ENCODE results near the gene SPEG. TPM values are rescaled to one million over a fixed set of nuclear protein-coding genes. Genes with fewer than 3 reads are reported as not detected.
A peak's percentile ranks its signal among the peaks of the same experiment; 100 is the strongest.

Gene SPEG
- total and polyA plus RNA-seq, 2 of the 13 experiments (the other 11 are each of a cell fraction or from before 2014, with no cell fraction given), result 0.18 to 0.24 TPM

DNA sequence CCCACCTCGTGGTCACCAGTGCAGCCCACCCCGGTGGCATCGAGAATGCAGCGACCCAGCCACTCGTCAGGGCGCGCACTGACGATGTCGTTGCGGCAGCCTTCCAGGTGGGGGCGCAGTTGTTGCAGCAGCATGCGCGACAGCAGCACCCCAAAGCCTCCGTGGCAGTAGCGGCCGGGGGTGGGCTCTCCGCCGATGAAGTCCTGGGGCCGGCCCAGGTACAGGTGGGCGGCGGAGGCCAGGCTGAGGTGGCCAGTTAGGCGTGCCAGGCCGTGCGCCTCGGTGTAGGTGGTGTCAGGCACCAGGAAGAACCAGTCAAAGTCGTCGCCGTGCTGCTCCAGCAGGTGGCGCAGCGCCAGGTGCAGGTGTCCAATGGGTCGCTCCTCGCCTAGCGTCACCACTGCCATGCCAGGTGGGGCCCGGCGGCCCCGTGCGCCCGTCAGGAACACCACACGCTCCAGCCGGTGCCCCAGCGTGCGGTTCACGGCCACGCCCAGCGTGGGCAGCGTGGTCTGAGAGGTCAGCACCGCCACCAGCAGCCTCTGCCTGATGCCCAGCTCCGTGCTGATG lies 107.1 kb downstream of the SPEG start (continued):
- TF ChIP-seq, protein P1, sequence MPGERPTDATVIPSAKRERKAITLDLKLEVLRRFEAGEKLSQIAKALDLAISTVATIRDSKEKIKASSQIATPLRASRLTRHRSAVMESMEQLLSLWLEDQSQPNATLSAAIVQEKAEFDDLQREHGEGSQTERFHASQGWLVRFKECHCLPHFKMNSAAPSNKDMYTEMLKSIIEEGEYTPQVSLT (CRISPR knock-in tag; IDR thresholded peaks at IDR 0.05; ENCODE audit: borderline replicate concordance, low read depth), result no peak; the same call in 1 of the 2 replicates
- TF ChIP-seq, protein P2, sequence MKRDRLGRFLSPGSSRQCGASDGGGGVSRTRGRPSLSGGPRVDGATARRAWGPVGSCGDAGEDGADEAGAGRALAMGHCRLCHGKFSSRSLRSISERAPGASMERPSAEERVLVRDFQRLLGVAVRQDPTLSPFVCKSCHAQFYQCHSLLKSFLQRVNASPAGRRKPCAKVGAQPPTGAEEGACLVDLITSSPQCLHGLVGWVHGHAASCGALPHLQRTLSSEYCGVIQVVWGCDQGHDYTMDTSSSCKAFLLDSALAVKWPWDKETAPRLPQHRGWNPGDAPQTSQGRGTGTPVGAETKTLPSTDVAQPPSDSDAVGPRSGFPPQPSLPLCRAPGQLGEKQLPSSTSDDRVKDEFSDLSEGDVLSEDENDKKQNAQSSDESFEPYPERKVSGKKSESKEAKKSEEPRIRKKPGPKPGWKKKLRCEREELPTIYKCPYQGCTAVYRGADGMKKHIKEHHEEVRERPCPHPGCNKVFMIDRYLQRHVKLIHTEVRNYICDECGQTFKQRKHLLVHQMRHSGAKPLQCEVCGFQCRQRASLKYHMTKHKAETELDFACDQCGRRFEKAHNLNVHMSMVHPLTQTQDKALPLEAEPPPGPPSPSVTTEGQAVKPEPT (CRISPR knock-in tag; IDR thresholded peaks at IDR 0.05; ENCODE audit: low read depth), result peak; percentile 84
- peak; percentile 51; the same call in 1 of the 2 replicates for TF ChIP-seq KLF15 (CRISPR knock-in tag; IDR thresholded peaks at IDR 0.05; ENCODE audit: borderline replicate concordance)
- TF ChIP-seq PPARG (CRISPR knock-in tag; conservative IDR thresholded peaks at IDR 0.05), result peak; percentile 60
- TF ChIP-seq ATF1 (CRISPR knock-in tag; IDR thresholded peaks at IDR 0.05), result no peak
- TF ChIP-seq ZNF382 (CRISPR knock-in tag; IDR thresholded peaks at IDR 0.05; ENCODE audit: borderline replicate concordance), result no peak
- TF ChIP-seq NFE2L1 (CRISPR knock-in tag; IDR thresholded peaks at IDR 0.05; ENCODE audit: borderline replicate concordance), result no peak
- TF ChIP-seq ZNF383 (CRISPR knock-in tag; IDR thresholded peaks at IDR 0.05; ENCODE audit: borderline replicate concordance), result peak; percentile 97; the same call in 1 of the 2 replicates
- peak; percentile 31; the same call in 1 of the 2 replicates for TF ChIP-seq SOX5 (CRISPR knock-in tag; IDR thresholded peaks at IDR 0.05; ENCODE audit: borderline replicate concordance)
- TF ChIP-seq ATM (IDR thresholded peaks at IDR 0.05; ENCODE audit: borderline replicate concordance), result no peak
- TF ChIP-seq ZNF367 (CRISPR knock-in tag; IDR thresholded peaks at IDR 0.05; ENCODE audit: borderline replicate concordance), result no peak
- TF ChIP-seq, protein P3, sequence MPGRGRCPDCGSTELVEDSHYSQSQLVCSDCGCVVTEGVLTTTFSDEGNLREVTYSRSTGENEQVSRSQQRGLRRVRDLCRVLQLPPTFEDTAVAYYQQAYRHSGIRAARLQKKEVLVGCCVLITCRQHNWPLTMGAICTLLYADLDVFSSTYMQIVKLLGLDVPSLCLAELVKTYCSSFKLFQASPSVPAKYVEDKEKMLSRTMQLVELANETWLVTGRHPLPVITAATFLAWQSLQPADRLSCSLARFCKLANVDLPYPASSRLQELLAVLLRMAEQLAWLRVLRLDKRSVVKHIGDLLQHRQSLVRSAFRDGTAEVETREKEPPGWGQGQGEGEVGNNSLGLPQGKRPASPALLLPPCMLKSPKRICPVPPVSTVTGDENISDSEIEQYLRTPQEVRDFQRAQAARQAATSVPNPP (CRISPR knock-in tag; IDR thresholded peaks at IDR 0.05), result no peak
- no peak for TF ChIP-seq STAT5B (CRISPR knock-in tag; IDR thresholded peaks at IDR 0.05)
- TF ChIP-seq, protein P4, sequence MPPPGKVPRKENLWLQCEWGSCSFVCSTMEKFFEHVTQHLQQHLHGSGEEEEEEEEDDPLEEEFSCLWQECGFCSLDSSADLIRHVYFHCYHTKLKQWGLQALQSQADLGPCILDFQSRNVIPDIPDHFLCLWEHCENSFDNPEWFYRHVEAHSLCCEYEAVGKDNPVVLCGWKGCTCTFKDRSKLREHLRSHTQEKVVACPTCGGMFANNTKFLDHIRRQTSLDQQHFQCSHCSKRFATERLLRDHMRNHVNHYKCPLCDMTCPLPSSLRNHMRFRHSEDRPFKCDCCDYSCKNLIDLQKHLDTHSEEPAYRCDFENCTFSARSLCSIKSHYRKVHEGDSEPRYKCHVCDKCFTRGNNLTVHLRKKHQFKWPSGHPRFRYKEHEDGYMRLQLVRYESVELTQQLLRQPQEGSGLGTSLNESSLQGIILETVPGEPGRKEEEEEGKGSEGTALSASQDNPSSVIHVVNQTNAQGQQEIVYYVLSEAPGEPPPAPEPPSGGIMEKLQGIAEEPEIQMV (CRISPR knock-in tag; IDR thresholded peaks at IDR 0.05; ENCODE audit: low read depth), result peak; percentile 81
- TF ChIP-seq, protein P5, sequence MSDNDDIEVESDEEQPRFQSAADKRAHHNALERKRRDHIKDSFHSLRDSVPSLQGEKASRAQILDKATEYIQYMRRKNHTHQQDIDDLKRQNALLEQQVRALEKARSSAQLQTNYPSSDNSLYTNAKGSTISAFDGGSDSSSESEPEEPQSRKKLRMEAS (IDR thresholded peaks at IDR 0.05), result peak; percentile 88
- TF ChIP-seq, protein P6, sequence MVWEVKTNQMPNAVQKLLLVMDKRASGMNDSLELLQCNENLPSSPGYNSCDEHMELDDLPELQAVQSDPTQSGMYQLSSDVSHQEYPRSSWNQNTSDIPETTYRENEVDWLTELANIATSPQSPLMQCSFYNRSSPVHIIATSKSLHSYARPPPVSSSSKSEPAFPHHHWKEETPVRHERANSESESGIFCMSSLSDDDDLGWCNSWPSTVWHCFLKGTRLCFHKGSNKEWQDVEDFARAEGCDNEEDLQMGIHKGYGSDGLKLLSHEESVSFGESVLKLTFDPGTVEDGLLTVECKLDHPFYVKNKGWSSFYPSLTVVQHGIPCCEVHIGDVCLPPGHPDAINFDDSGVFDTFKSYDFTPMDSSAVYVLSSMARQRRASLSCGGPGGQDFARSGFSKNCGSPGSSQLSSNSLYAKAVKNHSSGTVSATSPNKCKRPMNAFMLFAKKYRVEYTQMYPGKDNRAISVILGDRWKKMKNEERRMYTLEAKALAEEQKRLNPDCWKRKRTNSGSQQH (CRISPR knock-in tag; IDR thresholded peaks at IDR 0.05; ENCODE audit: low read depth), result peak; percentile 89
- peak; percentile 97 for TF ChIP-seq MEIS1 (CRISPR knock-in tag; IDR thresholded peaks at IDR 0.05; ENCODE audit: borderline replicate concordance)
- no peak for TF ChIP-seq MBNL3 (CRISPR knock-in tag; conservative IDR thresholded peaks at IDR 0.05)
- TF ChIP-seq EHMT2 (IDR thresholded peaks at IDR 0.05; ENCODE audit: borderline replicate concordance, low read depth, low read length), result no peak
- no peak for TF ChIP-seq ZNF30 (CRISPR knock-in tag; IDR thresholded peaks at IDR 0.05)
- TF ChIP-seq TCF7 (IDR thresholded peaks at IDR 0.05; ENCODE audit: low read depth), result no peak
- TF ChIP-seq U2AF2 (IDR thresholded peaks at IDR 0.05; ENCODE audit: low read depth, low read length), result no peak
- no peak for TF ChIP-seq ZNF468 (CRISPR knock-in tag; IDR thresholded peaks at IDR 0.05)
- peak; percentile 74 for TF ChIP-seq MIER2 (CRISPR knock-in tag; IDR thresholded peaks at IDR 0.05)
